Ishikawa (cell line): ENCODE measurements around the gene HOXB8.

Source experiments
- EP300 ChIP-seq: IDR thresholded peaks from 2 replicates; pipeline ENCODE4 v1.6.1; 2012; ENCODE audit warnings: borderline replicate concordance
- NFIC ChIP-seq: IDR thresholded peaks from 2 replicates; pipeline ENCODE4 v1.6.1; 2012
- USF1 ChIP-seq: IDR thresholded peaks from 2 replicates; pipeline ENCODE4 v1.6.1; 2012

- no peak for TF ChIP-seq USF1
- TF ChIP-seq NFIC = no peak
- no peak for TF ChIP-seq EP300
Observed at GRCh38 chr17:48562934-48563333, 52.2 kb downstream of the HOXB8 start.
